ENCODE data around the gene MSANTD2.

DNA sequence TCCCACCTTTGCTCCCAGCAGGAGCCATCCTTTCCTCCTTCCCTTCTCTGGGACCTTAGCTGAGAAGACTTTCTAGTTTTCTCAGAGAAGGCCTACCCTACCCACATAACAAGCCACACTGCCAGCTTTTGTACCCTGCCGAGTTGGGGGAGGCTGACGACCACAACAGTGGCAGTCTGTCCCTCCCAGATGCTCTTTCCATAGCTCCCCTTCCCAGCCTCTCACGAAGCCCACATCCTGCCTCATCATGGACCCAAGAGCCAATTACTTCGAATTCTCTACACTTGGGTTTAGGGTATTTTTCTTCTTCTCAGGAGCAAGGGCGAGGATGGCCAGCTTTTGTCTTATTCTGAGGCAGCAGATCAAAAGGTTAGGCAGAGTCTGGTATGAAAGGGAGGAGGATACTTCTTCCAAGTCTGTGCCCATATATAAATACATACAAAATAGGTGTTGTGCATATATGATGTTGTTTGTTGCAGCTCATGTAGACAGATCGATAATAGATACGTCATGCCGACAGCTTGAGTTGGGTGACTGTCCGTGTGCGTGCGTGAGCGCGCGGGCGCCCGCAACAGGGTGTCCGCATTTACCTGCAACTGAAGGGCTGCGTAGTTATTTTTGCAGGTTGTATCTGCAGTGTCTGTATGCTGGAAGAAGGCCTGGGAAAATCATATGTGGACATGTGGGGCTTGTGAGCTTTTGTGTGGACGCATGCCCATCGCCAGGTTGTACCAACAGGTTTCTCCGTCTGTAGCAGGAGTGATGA lies 61.3 kb downstream of the MSANTD2 start:
- TF ChIP-seq, protein P1, sequence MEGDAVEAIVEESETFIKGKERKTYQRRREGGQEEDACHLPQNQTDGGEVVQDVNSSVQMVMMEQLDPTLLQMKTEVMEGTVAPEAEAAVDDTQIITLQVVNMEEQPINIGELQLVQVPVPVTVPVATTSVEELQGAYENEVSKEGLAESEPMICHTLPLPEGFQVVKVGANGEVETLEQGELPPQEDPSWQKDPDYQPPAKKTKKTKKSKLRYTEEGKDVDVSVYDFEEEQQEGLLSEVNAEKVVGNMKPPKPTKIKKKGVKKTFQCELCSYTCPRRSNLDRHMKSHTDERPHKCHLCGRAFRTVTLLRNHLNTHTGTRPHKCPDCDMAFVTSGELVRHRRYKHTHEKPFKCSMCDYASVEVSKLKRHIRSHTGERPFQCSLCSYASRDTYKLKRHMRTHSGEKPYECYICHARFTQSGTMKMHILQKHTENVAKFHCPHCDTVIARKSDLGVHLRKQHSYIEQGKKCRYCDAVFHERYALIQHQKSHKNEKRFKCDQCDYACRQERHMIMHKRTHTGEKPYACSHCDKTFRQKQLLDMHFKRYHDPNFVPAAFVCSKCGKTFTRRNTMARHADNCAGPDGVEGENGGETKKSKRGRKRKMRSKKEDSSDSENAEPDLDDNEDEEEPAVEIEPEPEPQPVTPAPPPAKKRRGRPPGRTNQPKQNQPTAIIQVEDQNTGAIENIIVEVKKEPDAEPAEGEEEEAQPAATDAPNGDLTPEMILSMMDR (IDR thresholded peaks at IDR 0.05; ENCODE audit: insufficient read depth, low read length), result no peak
- no peak for TF ChIP-seq GABPA (IDR thresholded peaks at IDR 0.05; ENCODE audit: low read depth)
